Neural cell (in vitro differentiated cells): ENCODE measurements around the gene MEAF6.

ENCODE experiments used
- CTCF ChIP-seq: fragments of 450-650 bp; IDR thresholded peaks from 2 replicates; pipeline ENCODE4 v1.5.1; 2014; ENCODE audit warnings: antibody characterized with exemption, mild to moderate bottlenecking, moderate library complexity; ENCODE audit not compliant: poor library complexity, severe bottlenecking
- REST ChIP-seq: IDR thresholded peaks from 2 replicates; pipeline ENCODE4 v1.6.1; 2012; ENCODE audit warnings: borderline replicate concordance

- no peak for TF ChIP-seq CTCF
- no peak for TF ChIP-seq REST
Observed at GRCh38 chr1:37544530-37544929, 30.0 kb upstream of the MEAF6 start.
